Activated naive CD8-positive, alpha-beta T cell treated with anti-CD3 and anti-CD28 coated beads, Interleukin-2, amount 50 U/mL, for 24 hours (primary cell): ENCODE measurements around the gene LIMS3.
"Not testable (repeated sequence)": the region's sequence is repeated elsewhere in the genome, so short reads cannot be mapped to it uniquely, and the experiment has no call there.

Experiments
- ATAC-seq: fragments of 150-1000 bp; cut with Tn5 transposase; one replicate; pipeline ENCODE4 v1.10.0; 2021
- DNase-seq: peaks from one replicate; pipeline ENCODE4 v3.0.0; 2021
- H3K27ac Mint-ChIP-seq: one replicate; pipeline ENCODE4 v1.8.0; 2021; ENCODE audit warnings: mild to moderate bottlenecking, mixed read lengths
- H3K27me3 Mint-ChIP-seq: one replicate; pipeline ENCODE4 v1.8.0; 2021; ENCODE audit warnings: mixed read lengths
- H3K36me3 Mint-ChIP-seq: one replicate; pipeline ENCODE4 v1.8.0; 2021; ENCODE audit warnings: low read depth, mixed read lengths
- H3K4me1 Mint-ChIP-seq: one replicate; pipeline ENCODE4 v1.8.0; 2021; ENCODE audit warnings: mixed read lengths
- H3K4me3 Mint-ChIP-seq: one replicate; pipeline ENCODE4 v1.8.0; 2021; ENCODE audit warnings: mild to moderate bottlenecking, moderate library complexity, mixed read lengths
- H3K9me3 Mint-ChIP-seq: one replicate; pipeline ENCODE4 v1.8.0; 2021; ENCODE audit warnings: mixed read lengths

LIMS3 gene

DNA sequence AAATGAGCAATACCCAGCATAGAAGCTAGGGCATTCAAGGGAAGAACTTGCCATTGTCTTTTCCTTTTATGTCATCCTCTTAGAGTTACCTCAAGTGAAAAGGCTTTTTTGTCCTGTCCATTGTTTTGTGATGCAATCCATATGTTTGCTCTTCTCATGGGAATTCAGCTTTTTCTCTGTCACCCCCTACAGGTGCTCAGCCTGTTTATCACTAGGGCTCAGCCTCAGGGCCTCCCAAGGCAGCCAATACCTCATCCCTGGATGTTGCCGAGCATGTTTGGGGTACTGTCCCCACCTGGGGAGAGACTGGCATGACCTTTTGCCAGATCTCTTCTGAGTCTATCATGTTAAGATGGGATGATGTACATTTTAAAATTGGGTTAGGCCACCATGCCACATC lies 65.5 kb downstream of the LIMS3 start:
- not testable (repeated sequence) for H3K9me3 Mint-ChIP-seq, DNase-seq, H3K27ac Mint-ChIP-seq, ATAC-seq, H3K4me3 Mint-ChIP-seq, H3K4me1 Mint-ChIP-seq, H3K36me3 Mint-ChIP-seq, H3K27me3 Mint-ChIP-seq

GRCh38 chr2:109965482-109965881 lies 67.0 kb downstream of the LIMS3 start:
- H3K9me3 Mint-ChIP-seq, ATAC-seq, H3K27ac Mint-ChIP-seq, H3K4me3 Mint-ChIP-seq, H3K27me3 Mint-ChIP-seq, H3K4me1 Mint-ChIP-seq, H3K36me3 Mint-ChIP-seq, DNase-seq: not testable (repeated sequence)

- H3K4me3 Mint-ChIP-seq, H3K9me3 Mint-ChIP-seq, DNase-seq, ATAC-seq, H3K27me3 Mint-ChIP-seq, H3K36me3 Mint-ChIP-seq, H3K27ac Mint-ChIP-seq, H3K4me1 Mint-ChIP-seq: not testable (repeated sequence)
Observed at GRCh38 chr2:109966107-109966736, 67.7 kb downstream of the LIMS3 start.

GRCh38 chr2:109966858-109967257 lies 68.4 kb downstream of the LIMS3 start:
- not testable (repeated sequence) for H3K27me3 Mint-ChIP-seq, ATAC-seq, H3K9me3 Mint-ChIP-seq, H3K4me1 Mint-ChIP-seq, H3K4me3 Mint-ChIP-seq, DNase-seq, H3K27ac Mint-ChIP-seq, H3K36me3 Mint-ChIP-seq

GRCh38 chr2:109969864-109970263 lies 71.4 kb downstream of the LIMS3 start:
- H3K36me3 Mint-ChIP-seq, H3K27me3 Mint-ChIP-seq, H3K4me1 Mint-ChIP-seq, H3K4me3 Mint-ChIP-seq, H3K9me3 Mint-ChIP-seq, H3K27ac Mint-ChIP-seq, DNase-seq: not testable (repeated sequence)
- ATAC-seq: peak; percentile 61

DNA sequence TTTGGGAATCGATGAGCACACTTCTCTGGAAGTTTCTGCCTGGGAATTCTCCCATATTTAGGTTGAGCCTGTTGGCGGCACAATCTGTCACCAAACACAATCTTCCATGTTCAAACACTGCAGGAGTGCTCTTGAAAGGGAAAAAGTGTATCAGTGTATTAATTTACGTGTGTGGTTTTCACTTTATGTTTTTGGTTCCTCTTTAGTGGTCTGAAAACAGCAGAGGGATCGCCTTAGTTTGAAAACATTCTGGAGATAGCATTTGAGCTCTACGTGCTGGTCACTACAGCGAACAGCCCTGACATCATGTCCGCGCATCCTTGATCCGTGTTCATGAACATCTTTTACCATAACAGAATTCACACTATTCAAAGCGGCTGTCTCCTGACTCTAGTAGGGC lies 73.2 kb downstream of the LIMS3 start:
- DNase-seq, H3K27ac Mint-ChIP-seq, H3K27me3 Mint-ChIP-seq, H3K9me3 Mint-ChIP-seq, H3K4me3 Mint-ChIP-seq, H3K36me3 Mint-ChIP-seq, ATAC-seq, H3K4me1 Mint-ChIP-seq: not testable (repeated sequence)
